ENCODE results near the gene RAX2. TPM values are rescaled to one million over a fixed set of nuclear protein-coding genes. Genes with fewer than 3 reads are reported as not detected.

The RAX2 gene
- total RNA-seq, 1 experiment from 2014 or later: not detected

GRCh38 chr19:3768015-3768747 lies 3.8 kb downstream of the RAX2 start:
- H3K4me1 ChIP-seq (ENCODE audit: control insufficient read depth in 1 of 2, insufficient read depth in 2 of 2, low read length in 2 of 2): peaks cover 3% of the 10 kb centered on the region in 2 experiments; a peak in 2 of 4 replicates
- H3K4me2 ChIP-seq (ENCODE audit: low read length): no peak overlapping the region
- H3K9me3 ChIP-seq (ENCODE audit: control insufficient read depth in 1 of 2, insufficient read depth in 1 of 2, low read depth in 1 of 2, low read length in 2 of 2): no peaks in the 10 kb centered on the region
- DNase-seq (ENCODE audit: low read depth, low spot score) (no peak), ATAC-seq (no peak)
- no peak overlapping the region for H2AFZ ChIP-seq (ENCODE audit: low read depth, low read length, poor library complexity, severe bottlenecking)
- H4K20me1 ChIP-seq (ENCODE audit: insufficient read depth): no peaks in the 10 kb centered on the region
- CTCF ChIA-PET: no interaction called here
- no peak overlapping the region for H3K27ac ChIP-seq (ENCODE audit: low read depth, low read length)
- POLR2A ChIA-PET: no interaction called here
- RAD21 ChIA-PET (ENCODE audit: low non-redundant PET in 1 of 2, low total read pairs in 2 of 2, uncharacterized antibody in 2 of 2, unreplicated experiment in 2 of 2): no interaction called here
- no peaks in the 10 kb centered on the region for H3K9me2 ChIP-seq (ENCODE audit: insufficient read depth)
- peaks cover 4% of the 10 kb centered on the region for H3K79me2 ChIP-seq (ENCODE audit: insufficient read depth, low read length)
- no peak overlapping the region for H3K4me3 ChIP-seq (replicated peaks in 1 of 2; ENCODE audit: low read depth in 1 of 2, low read length in 2 of 2)
- TF ChIP-seq, protein P1, sequence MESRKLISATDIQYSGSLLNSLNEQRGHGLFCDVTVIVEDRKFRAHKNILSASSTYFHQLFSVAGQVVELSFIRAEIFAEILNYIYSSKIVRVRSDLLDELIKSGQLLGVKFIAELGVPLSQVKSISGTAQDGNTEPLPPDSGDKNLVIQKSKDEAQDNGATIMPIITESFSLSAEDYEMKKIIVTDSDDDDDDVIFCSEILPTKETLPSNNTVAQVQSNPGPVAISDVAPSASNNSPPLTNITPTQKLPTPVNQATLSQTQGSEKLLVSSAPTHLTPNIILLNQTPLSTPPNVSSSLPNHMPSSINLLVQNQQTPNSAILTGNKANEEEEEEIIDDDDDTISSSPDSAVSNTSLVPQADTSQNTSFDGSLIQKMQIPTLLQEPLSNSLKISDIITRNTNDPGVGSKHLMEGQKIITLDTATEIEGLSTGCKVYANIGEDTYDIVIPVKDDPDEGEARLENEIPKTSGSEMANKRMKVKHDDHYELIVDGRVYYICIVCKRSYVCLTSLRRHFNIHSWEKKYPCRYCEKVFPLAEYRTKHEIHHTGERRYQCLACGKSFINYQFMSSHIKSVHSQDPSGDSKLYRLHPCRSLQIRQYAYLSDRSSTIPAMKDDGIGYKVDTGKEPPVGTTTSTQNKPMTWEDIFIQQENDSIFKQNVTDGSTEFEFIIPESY (IDR thresholded peaks at IDR 0.05; ENCODE audit: extremely low read depth, insufficient replicate concordance, low read length): no peak
- TF ChIP-seq SRF (IDR thresholded peaks at IDR 0.05; ENCODE audit: low read depth) (no peak), ZFX (IDR thresholded peaks at IDR 0.05) (no peak), CEBPB (IDR thresholded peaks at IDR 0.05; ENCODE audit: low read depth) (no peak), ZNF274 (IDR thresholded peaks at IDR 0.05; ENCODE audit: low read depth, low read length) (no peak), EZH2phosphoT487 (IDR thresholded peaks at IDR 0.05; ENCODE audit: borderline replicate concordance) (no peak), POLR2A (IDR thresholded peaks at IDR 0.05; ENCODE audit: borderline replicate concordance, extremely low read depth, insufficient read depth, insufficient read length) (no peak), FOSL1 (IDR thresholded peaks at IDR 0.05; ENCODE audit: low read depth) (no peak), EZH2 (IDR thresholded peaks at IDR 0.05) (no peak), SIN3A (IDR thresholded peaks at IDR 0.05; ENCODE audit: low read depth) (no peak), SP1 (IDR thresholded peaks at IDR 0.05; ENCODE audit: low read depth) (no peak), YY1 (IDR thresholded peaks at IDR 0.05; ENCODE audit: extremely low read depth, insufficient replicate concordance, low read depth, low read length) (no peak), JUND (IDR thresholded peaks at IDR 0.05) (no peak)
- TF ChIP-seq, protein P2, sequence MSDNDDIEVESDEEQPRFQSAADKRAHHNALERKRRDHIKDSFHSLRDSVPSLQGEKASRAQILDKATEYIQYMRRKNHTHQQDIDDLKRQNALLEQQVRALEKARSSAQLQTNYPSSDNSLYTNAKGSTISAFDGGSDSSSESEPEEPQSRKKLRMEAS (IDR thresholded peaks at IDR 0.05): no peak
- H3K9ac ChIP-seq (ENCODE audit: low read length): no peak overlapping the region
- H3K36me3 ChIP-seq (ENCODE audit: control insufficient read depth in 1 of 2, insufficient read depth in 2 of 2, low read length in 2 of 2): peaks cover 0 to 5% of the 10 kb centered on the region in 2 experiments; a peak in 2 of 4 replicates
- H3K27me3 ChIP-seq (ENCODE audit: insufficient read depth, low read length): no peaks in the 10 kb centered on the region
- intact Hi-C loops (cut with micrococcal nuclease): no loop called here
- no TSS peak for BruUV-seq (replicated peaks)

Data from HCT116 (cell line).